Measurements from ENCODE around the gene OR5AC2.

Gene OR5AC2, protein sequence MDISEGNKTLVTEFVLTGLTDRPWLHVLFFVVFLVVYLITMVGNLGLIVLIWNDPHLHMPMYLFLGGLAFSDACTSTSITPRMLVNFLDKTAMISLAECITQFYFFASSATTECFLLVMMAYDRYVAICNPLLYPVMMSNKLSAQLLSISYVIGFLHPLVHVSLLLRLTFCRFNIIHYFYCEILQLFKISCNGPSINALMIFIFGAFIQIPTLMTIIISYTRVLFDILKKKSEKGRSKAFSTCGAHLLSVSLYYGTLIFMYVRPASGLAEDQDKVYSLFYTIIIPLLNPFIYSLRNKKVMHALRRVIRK

DNA sequence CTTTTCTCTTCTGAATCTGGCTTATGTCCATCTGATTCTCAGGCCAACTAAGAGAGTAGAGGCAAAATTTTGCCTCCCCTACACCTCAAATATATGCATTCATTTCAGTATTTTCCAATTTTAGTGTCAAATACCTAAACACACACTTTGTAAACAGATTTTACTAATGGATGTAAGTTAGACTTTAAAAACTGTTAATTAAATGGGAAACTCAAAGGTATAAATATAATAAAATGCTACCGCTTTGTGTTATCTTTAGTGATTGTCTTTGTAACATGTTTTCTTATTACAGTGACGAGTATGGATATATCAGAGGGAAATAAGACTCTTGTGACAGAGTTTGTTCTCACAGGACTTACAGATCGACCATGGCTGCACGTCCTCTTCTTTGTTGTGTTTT is at the start of gene OR5AC2:
Gene OR5AC2, plus strand, starts transcription at position 301 of the 400 bp plus-strand sequence. Its CDS starts 0 bp downstream, at position 301.
- Mint-ChIP-seq H3K27me3 (peaks cover 9% of the 10 kb centered on the region), H3K4me1 (ENCODE audit: low read depth) (no peaks in the 10 kb centered on the region), H3K27ac (no peak within 1 kb of the TSS), H3K36me3 (ENCODE audit: low read depth) (no peaks in the 10 kb centered on the region), H3K9me3 (peaks cover under 1% of the 10 kb centered on the region), H3K4me3 (no peak within 1 kb of the TSS)
- DNase-seq, result no peak

DNA sequence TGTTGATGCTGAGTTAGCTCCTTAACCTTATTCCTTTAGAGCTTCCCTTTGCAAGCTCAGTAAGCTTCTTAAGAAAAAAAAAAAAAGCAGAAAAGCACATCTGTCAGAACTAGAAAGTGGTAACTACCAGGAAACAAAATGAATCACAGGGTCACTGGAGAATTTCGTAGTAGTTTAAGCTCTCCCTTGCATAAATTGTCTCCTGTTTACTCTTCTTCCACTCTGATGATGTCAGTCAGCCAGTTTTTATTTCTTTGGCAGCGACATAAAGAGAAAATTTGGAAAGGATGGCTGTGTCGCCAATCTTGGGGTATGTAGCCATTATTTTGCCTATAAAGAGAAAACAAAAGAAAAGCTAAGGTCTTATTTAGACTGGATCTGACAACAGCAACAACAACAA is 48.7 kb upstream of the OR5AC2 start:
- DNase-seq, result no peak
- Mint-ChIP-seq H3K27me3 (peaks cover 15% of the 10 kb centered on the region), H3K9me3 (peaks cover 3% of the 10 kb centered on the region)

GRCh38 chr3:98038876-98039275 is 48.1 kb upstream of the OR5AC2 start:
- no peak for DNase-seq
- Mint-ChIP-seq H3K36me3 (ENCODE audit: low read depth) (no peaks in the 10 kb centered on the region), H3K27me3 (peaks cover 18% of the 10 kb centered on the region), H3K4me3 (peak overlapping the region; percentile 80), H3K9me3 (peaks cover 3% of the 10 kb centered on the region), H3K4me1 (ENCODE audit: low read depth) (peaks cover 13% of the 10 kb centered on the region), H3K27ac (peak overlapping the region; percentile 18)

More for the DNA sequence above, 48.7 kb upstream of the OR5AC2 start:
- Mint-ChIP-seq H3K4me3 (no peak overlapping the region), H3K27ac (peak overlapping the region; percentile 26), H3K36me3 (ENCODE audit: low read depth) (no peaks in the 10 kb centered on the region), H3K4me1 (ENCODE audit: low read depth) (peaks cover 13% of the 10 kb centered on the region)

DNA sequence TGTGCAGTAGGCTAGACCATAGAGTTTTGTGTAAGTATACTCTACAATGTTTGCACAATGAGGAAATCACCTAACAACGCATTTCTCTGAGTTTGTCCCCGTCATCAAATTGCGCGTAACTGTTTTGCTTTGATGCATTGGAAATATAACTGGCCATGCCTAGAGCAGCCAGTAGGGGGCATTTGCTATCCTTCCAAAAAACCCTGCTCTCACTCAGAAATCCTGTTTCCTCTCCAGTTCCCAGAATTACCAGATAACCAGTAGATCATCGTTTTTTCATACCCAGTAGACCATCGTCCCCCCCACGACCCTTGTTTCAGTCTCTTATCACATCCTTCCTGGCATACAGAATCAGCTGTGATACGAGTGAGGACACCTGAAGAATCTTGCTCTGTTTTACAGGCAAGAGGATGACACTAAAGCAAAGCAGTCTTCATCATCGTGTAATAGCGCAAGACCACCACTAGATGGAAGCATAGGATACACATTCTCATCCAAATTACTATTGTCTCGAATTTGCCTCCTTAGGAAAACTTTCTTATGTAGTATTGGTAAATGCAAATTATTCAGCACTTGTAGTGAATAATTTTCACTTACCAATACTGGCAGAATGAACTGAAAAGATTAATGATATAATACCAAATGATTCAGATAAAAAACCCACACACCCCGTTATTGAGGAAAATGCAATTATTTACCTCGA is 47.5 kb upstream of the OR5AC2 start:
- peaks cover 13% of the 10 kb centered on the region for H3K4me1 Mint-ChIP-seq (ENCODE audit: low read depth)
- DNase-seq, result peak; percentile 72
- peaks cover 18% of the 10 kb centered on the region for H3K27me3 Mint-ChIP-seq
- peak overlapping the region; percentile 80 for H3K4me3 Mint-ChIP-seq
- H3K27ac Mint-ChIP-seq, result peak overlapping the region; percentile 96
- no peaks in the 10 kb centered on the region for H3K36me3 Mint-ChIP-seq (ENCODE audit: low read depth)
- H3K9me3 Mint-ChIP-seq, result peaks cover 3% of the 10 kb centered on the region

DNA sequence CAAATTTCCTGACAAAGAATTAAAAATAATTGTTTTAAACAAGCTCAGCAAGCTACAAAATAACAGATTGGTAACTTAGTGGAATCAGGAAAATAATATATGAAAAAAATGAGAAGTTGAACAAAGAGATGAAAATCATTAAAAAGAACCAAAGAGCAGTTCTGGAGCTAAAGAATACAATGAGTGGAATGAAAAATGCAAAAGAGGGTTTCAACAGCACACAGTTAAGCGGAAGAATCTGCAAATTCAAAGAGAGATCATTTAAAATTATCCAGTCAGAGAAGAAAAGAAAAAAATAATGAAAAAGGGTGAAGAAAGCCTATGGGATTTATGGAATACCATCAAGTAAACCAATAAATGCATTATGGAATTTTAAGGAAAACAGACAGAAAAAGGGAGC is 45.6 kb upstream of the OR5AC2 start:
- H3K4me3 Mint-ChIP-seq, result no peak overlapping the region
- H3K9me3 Mint-ChIP-seq, result peaks cover 3% of the 10 kb centered on the region
- no peak overlapping the region for H3K27ac Mint-ChIP-seq
- peaks cover 13% of the 10 kb centered on the region for H3K4me1 Mint-ChIP-seq (ENCODE audit: low read depth)
- peaks cover 22% of the 10 kb centered on the region for H3K27me3 Mint-ChIP-seq
- no peak for DNase-seq
- no peaks in the 10 kb centered on the region for H3K36me3 Mint-ChIP-seq (ENCODE audit: low read depth)

- Mint-ChIP-seq H3K27ac (no peak overlapping the region), H3K36me3 (ENCODE audit: low read depth) (no peaks in the 10 kb centered on the region), H3K9me3 (no peaks in the 10 kb centered on the region), H3K4me1 (ENCODE audit: low read depth) (no peaks in the 10 kb centered on the region), H3K27me3 (peaks cover 22% of the 10 kb centered on the region), H3K4me3 (no peak overlapping the region)
- no peak for DNase-seq
These were observed 38.4 kb upstream of the OR5AC2 start for GRCh38 chr3:98048586-98048985.

DNA sequence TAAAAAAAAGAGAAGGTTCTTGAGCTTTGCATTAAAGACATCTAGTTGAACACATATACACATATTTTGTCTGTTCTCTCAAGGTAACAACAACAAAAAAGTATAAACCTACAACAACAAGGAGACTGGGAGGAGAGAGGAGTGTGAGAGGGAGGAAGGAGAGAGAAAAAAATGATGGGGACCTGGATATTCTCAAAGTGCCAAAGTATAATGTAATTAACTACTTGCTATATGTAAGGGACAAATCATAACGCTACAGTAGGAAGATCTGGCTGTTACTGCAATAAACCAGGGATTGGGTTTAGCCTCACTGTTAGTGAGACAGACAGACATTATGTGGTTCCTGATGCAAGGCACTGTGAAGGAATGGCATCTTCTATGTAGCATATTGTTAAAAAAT is 37.7 kb upstream of the OR5AC2 start:
- no peak overlapping the region for H3K4me3 Mint-ChIP-seq
- H3K27me3 Mint-ChIP-seq, result peaks cover 19% of the 10 kb centered on the region
- DNase-seq, result no peak
- no peaks in the 10 kb centered on the region for H3K4me1 Mint-ChIP-seq (ENCODE audit: low read depth)
- H3K36me3 Mint-ChIP-seq (ENCODE audit: low read depth), result no peaks in the 10 kb centered on the region
- H3K9me3 Mint-ChIP-seq, result no peaks in the 10 kb centered on the region
- no peak overlapping the region for H3K27ac Mint-ChIP-seq

- H3K27ac Mint-ChIP-seq, result no peak overlapping the region
- H3K9me3 Mint-ChIP-seq, result no peaks in the 10 kb centered on the region
- H3K36me3 Mint-ChIP-seq (ENCODE audit: low read depth), result no peaks in the 10 kb centered on the region
- no peaks in the 10 kb centered on the region for H3K4me1 Mint-ChIP-seq (ENCODE audit: low read depth)
- no peak for DNase-seq
- H3K27me3 Mint-ChIP-seq, result peaks cover 6% of the 10 kb centered on the region
- no peak overlapping the region for H3K4me3 Mint-ChIP-seq
These were observed 30.9 kb upstream of the OR5AC2 start for GRCh38 chr3:98056035-98056434.

DNA sequence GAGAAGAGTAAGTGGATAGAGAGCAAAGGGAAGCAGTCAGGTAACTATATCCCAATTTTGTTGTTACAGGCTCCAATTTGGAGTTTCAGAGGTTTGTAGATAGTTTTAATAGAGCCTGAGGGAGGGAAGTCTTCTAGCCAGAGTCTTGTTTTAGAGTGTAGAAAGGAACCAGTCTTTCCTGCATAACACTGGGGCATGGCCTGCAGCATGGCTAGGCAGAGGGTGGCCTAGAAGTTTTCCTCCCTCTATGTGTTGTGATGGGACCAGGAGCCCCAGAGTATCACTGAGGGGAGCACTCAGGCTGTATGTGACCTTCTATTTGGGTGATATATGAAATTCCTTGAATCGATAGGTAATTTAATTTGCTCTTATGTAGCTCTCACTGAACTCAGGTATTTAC is 29.3 kb upstream of the OR5AC2 start:
- Mint-ChIP-seq H3K27me3 (peaks cover 3% of the 10 kb centered on the region), H3K4me3 (no peak overlapping the region), H3K9me3 (no peaks in the 10 kb centered on the region), H3K27ac (no peak overlapping the region), H3K4me1 (ENCODE audit: low read depth) (no peaks in the 10 kb centered on the region), H3K36me3 (ENCODE audit: low read depth) (no peaks in the 10 kb centered on the region)
- DNase-seq, result no peak

DNA sequence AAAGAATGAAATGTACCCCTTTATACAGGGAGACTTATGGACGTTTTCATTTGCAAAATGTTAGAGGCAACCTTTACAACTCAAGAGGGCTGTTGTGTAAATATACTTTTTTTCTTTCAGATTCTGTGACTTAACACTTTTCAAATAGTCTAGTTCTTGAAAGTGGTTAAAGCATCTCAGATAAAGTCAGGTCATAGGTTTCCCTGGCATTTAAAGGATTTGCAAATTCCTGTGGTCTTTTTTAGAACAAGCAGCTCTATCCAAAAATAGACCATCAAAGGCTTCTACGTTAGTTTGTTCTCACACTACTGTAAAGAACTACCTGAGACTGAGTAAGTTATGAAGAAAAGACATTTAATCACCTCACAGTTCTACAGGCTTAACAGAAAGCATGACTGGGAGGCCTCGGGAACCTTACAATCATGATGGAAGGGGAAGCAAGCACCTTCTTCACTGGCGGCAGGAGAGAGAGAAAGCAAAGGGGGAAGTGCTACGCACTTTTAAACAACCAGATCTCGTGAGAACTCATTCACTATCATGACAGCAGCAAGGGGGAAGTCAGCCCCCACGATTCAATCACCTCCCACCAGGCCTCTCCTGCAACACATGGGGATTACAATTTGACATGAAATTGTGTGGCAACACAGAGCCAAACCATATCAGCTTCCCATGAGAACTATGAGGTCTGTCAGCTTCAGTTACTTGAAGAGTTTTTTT is 28.6 kb upstream of the OR5AC2 start:
- no peak overlapping the region for H3K27ac Mint-ChIP-seq

GRCh38 chr3:98068824-98069223 is 18.1 kb upstream of the OR5AC2 start:
- DNase-seq, result no peak
- no peaks in the 10 kb centered on the region for H3K9me3 Mint-ChIP-seq
- no peaks in the 10 kb centered on the region for H3K4me1 Mint-ChIP-seq (ENCODE audit: low read depth)
- H3K27ac Mint-ChIP-seq, result no peak overlapping the region
- peaks cover 7% of the 10 kb centered on the region for H3K27me3 Mint-ChIP-seq
- no peaks in the 10 kb centered on the region for H3K36me3 Mint-ChIP-seq (ENCODE audit: low read depth)
- H3K4me3 Mint-ChIP-seq, result no peak overlapping the region

More for the DNA sequence above, 28.6 kb upstream of the OR5AC2 start:
- Mint-ChIP-seq H3K4me3 (no peak overlapping the region), H3K9me3 (no peaks in the 10 kb centered on the region), H3K36me3 (ENCODE audit: low read depth) (no peaks in the 10 kb centered on the region), H3K27me3 (peaks cover 3% of the 10 kb centered on the region), H3K4me1 (ENCODE audit: low read depth) (no peaks in the 10 kb centered on the region)
- DNase-seq, result no peak

DNA sequence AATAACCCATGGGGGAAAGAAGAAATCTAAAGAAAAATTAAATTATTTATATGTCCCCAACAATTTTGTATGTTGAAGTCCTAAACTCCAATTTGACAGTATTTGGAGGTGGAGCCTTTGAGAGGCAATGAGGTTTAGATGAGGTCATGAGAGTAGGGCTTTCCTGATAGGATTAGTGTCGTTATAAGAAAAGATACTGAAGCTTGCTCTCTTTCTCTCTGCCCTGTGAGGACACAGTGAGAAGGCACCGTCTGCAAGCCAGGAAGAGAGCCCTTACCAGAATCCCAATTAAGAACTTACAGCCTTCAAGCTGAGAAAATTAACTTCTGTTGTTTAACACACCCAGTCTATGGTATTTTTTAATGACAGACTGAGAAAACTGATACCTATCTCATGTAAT is 16.1 kb upstream of the OR5AC2 start:
- DNase-seq, result no peak
- Mint-ChIP-seq H3K4me1 (ENCODE audit: low read depth) (no peaks in the 10 kb centered on the region), H3K9me3 (no peaks in the 10 kb centered on the region), H3K36me3 (ENCODE audit: low read depth) (no peaks in the 10 kb centered on the region), H3K27me3 (no peaks in the 10 kb centered on the region), H3K27ac (no peak overlapping the region), H3K4me3 (no peak overlapping the region)

- H3K36me3 Mint-ChIP-seq (ENCODE audit: low read depth), result no peaks in the 10 kb centered on the region
- DNase-seq, result no peak
- H3K27ac Mint-ChIP-seq, result no peak overlapping the region
- H3K27me3 Mint-ChIP-seq, result peaks cover 12% of the 10 kb centered on the region
- no peak overlapping the region for H3K4me3 Mint-ChIP-seq
- H3K9me3 Mint-ChIP-seq, result no peaks in the 10 kb centered on the region
- H3K4me1 Mint-ChIP-seq (ENCODE audit: low read depth), result no peaks in the 10 kb centered on the region
These were observed 13.5 kb upstream of the OR5AC2 start for GRCh38 chr3:98073486-98073885.

- no peaks in the 10 kb centered on the region for H3K4me1 Mint-ChIP-seq (ENCODE audit: low read depth)
- no peak for DNase-seq
- peaks cover 5% of the 10 kb centered on the region for H3K27me3 Mint-ChIP-seq
- H3K27ac Mint-ChIP-seq, result no peak overlapping the region
- no peak overlapping the region for H3K4me3 Mint-ChIP-seq
- H3K9me3 Mint-ChIP-seq, result peaks cover 2% of the 10 kb centered on the region
- no peaks in the 10 kb centered on the region for H3K36me3 Mint-ChIP-seq (ENCODE audit: low read depth)
These were observed 8.9 kb downstream of the OR5AC2 start for GRCh38 chr3:98095882-98096281.

- Mint-ChIP-seq H3K27ac (no peak overlapping the region), H3K36me3 (ENCODE audit: low read depth) (no peaks in the 10 kb centered on the region), H3K4me1 (ENCODE audit: low read depth) (no peaks in the 10 kb centered on the region), H3K4me3 (no peak overlapping the region), H3K9me3 (no peaks in the 10 kb centered on the region), H3K27me3 (peaks cover 6% of the 10 kb centered on the region)
- DNase-seq, result no peak
These were observed 12.9 kb downstream of the OR5AC2 start for GRCh38 chr3:98099848-98100247.

Data from activated T-cell treated with anti-CD3 and anti-CD28 coated beads, Interleukin-2, amount 50 U/mL, for 24 hours (primary cell).